HG02610 (cell line): ENCODE measurements around the gene ACOX2.

Experiments used
- ATAC-seq: cut with Tn5 transposase; IDR thresholded peaks from one replicate; pipeline ENCODE4 v1.9.1; 2021; ENCODE audit warnings: mild to moderate bottlenecking, moderate library complexity; ENCODE audit not compliant: unreplicated experiment

ACOX2 gene

GRCh38 chr3:58474967-58475578 lies 61.9 kb downstream of the ACOX2 start:
- ATAC-seq = no peak

- ATAC-seq = no peak
Observed at GRCh38 chr3:58474348-58474911, 62.6 kb downstream of the ACOX2 start.

GRCh38 chr3:58473275-58473674 lies 63.7 kb downstream of the ACOX2 start:
- ATAC-seq = no peak

GRCh38 chr3:58471025-58471887 lies 65.7 kb downstream of the ACOX2 start:
- ATAC-seq = peak; percentile 64

- no peak for ATAC-seq
Observed at GRCh38 chr3:58470363-58471024, 66.5 kb downstream of the ACOX2 start.

- ATAC-seq = no peak
Observed at GRCh38 chr3:58469096-58469495, 67.9 kb downstream of the ACOX2 start.

GRCh38 chr3:58466899-58467563 lies 70.0 kb downstream of the ACOX2 start:
- ATAC-seq = no peak

- ATAC-seq = no peak
Observed at GRCh38 chr3:58464866-58465265, 72.1 kb downstream of the ACOX2 start.

- no peak for ATAC-seq
Observed at GRCh38 chr3:58463942-58464271, 73.1 kb downstream of the ACOX2 start.

GRCh38 chr3:58463181-58463941 lies 73.6 kb downstream of the ACOX2 start:
- ATAC-seq = peak; percentile 90

- ATAC-seq = no peak
Observed at GRCh38 chr3:58462829-58463180, 74.2 kb downstream of the ACOX2 start.

GRCh38 chr3:58459160-58459559 lies 77.8 kb downstream of the ACOX2 start:
- ATAC-seq = no peak
